GM12878 (cell line): ENCODE results near the gene UBXN11. TPM values are rescaled to one million over a fixed set of nuclear protein-coding genes. Genes with fewer than 3 reads are reported as not detected.

ENCODE experiments used
- ASH2L ChIP-seq: fragments of 300-600, 200-600 bp; sonication (generic); IDR thresholded peaks from 2 replicates; pipeline ENCODE4 v1.6.1; 2017; ENCODE audit warnings: low read depth, mild to moderate bottlenecking, borderline replicate concordance
- BACH1 ChIP-seq: fragments of 450-650 bp; IDR thresholded peaks from 2 replicates; pipeline ENCODE4 v1.6.1; 2017; ENCODE audit warnings: mild to moderate bottlenecking, borderline replicate concordance
- BCL11A ChIP-seq: IDR thresholded peaks from 2 replicates; pipeline ENCODE4 v1.6.1; 2011; ENCODE audit warnings: low read depth, low read length
- CBFB ChIP-seq: IDR thresholded peaks from 2 replicates; pipeline ENCODE4 v1.6.1; 2016; ENCODE audit warnings: antibody characterized with exemption, low read depth
- CHD4 ChIP-seq: fragments of 200-600 bp; sonication (generic); IDR thresholded peaks from 2 replicates; pipeline ENCODE4 v1.6.1; 2016; ENCODE audit warnings: mild to moderate bottlenecking
- EED ChIP-seq: sonication (generic); IDR thresholded peaks from 2 replicates; pipeline ENCODE4 v1.6.1; 2016; ENCODE audit warnings: antibody characterized with exemption, low read depth
- FOS ChIP-seq: IDR thresholded peaks from 3 replicates; pipeline ENCODE4 v1.6.1; 2011; ENCODE audit warnings: borderline replicate concordance; ENCODE audit not compliant: insufficient read length; ENCODE audit errors: extremely low read depth
- FOXM1 ChIP-seq: IDR thresholded peaks from 2 replicates; pipeline ENCODE4 v1.6.1; 2012; ENCODE audit warnings: low read depth, mild to moderate bottlenecking, inconsistent platforms, low read length, moderate library complexity
- HDAC6 ChIP-seq: fragments of 200-600 bp; sonication (generic); IDR thresholded peaks from one replicate; pipeline ENCODE4 v1.8.0; 2017; ENCODE audit warnings: antibody characterized with exemption; ENCODE audit not compliant: unreplicated experiment
- KLF5 ChIP-seq: fragments of 450-650 bp; IDR thresholded peaks from 2 replicates; pipeline ENCODE4 v1.6.1; 2014; ENCODE audit warnings: mild to moderate bottlenecking; ENCODE audit not compliant: partially characterized antibody
- NFYA ChIP-seq: IDR thresholded peaks from 2 replicates; pipeline ENCODE4 v1.6.1; 2011; ENCODE audit warnings: low read depth, mild to moderate bottlenecking, low read length, improper control_type of control experiment, borderline replicate concordance
- POLR2AphosphoS2 ChIP-seq: IDR thresholded peaks from 2 replicates; pipeline ENCODE4 v1.6.1; 2011; ENCODE audit warnings: low read depth, mild to moderate bottlenecking, low read length, improper control_type of control experiment, moderate library complexity
- SIN3A ChIP-seq: IDR thresholded peaks from 2 replicates; pipeline ENCODE4 v1.6.1; 2012; ENCODE audit warnings: low read depth, low read length, improper control_type of control experiment
- SIX5 ChIP-seq: IDR thresholded peaks from 2 replicates; pipeline ENCODE4 v1.6.1; 2011; ENCODE audit warnings: mild to moderate bottlenecking, low read depth, low read length, moderate library complexity; ENCODE audit not compliant: severe bottlenecking
- SKIL ChIP-seq: fragments of 450-650 bp; IDR thresholded peaks from 2 replicates; pipeline ENCODE4 v1.6.1; 2017; ENCODE audit warnings: mild to moderate bottlenecking, low read depth, inconsistent platforms; ENCODE audit not compliant: poor library complexity, severe bottlenecking
- SMC3 ChIP-seq: IDR thresholded peaks from 2 replicates; pipeline ENCODE4 v1.6.1; 2011; ENCODE audit warnings: low read length, improper control_type of control experiment, borderline replicate concordance
- TARDBP ChIP-seq: IDR thresholded peaks from 2 replicates; pipeline ENCODE4 v1.6.1; 2016; ENCODE audit warnings: borderline replicate concordance
- ZNF384 ChIP-seq: IDR thresholded peaks from 2 replicates; pipeline ENCODE4 v1.6.1; 2012; ENCODE audit warnings: low read depth, mild to moderate bottlenecking, low read length, improper control_type of control experiment, borderline replicate concordance
- ZNF592 ChIP-seq: fragments of 450-650 bp; IDR thresholded peaks from 2 replicates; pipeline ENCODE4 v1.6.1; 2017; ENCODE audit warnings: mild to moderate bottlenecking, moderate library complexity
- polyA plus RNA-seq, 11 experiments: library from polyadenylated mRNA; depleted of rRNA in 4 of 11; unstranded in 6 of 11; stranded (reverse) in 5 of 11; fragments of >200 nt; fragmentation: Nextera tagmentation in 4 of 11; fragmentation: Illumina TruSeq in 1 of 11; extraction: Ambion mirVana in 4 of 11; extraction: Trizol in 1 of 11; gene quantifications; 1 replicate in 1 of 11; 2 replicates in 10 of 11; pipeline versions ENCODE4 v1.2.1 to v1.2.3, GENCODE V29; 2011 to 2016; ENCODE audit warnings: inconsistent platforms in 2 of 11, missing spikeins in 2 of 11, low read depth in 1 of 11
- total RNA-seq, 4 experiments: library from RNA; depleted of rRNA in 3 of 4; stranded (reverse); fragments of >200 nt in 3 of 4; fragmentation: Illumina TruSeq in 1 of 4; extraction: Trizol in 1 of 4; gene quantifications; 2 replicates each; pipeline versions ENCODE4 v1.2.1 to v1.2.3, GENCODE V29; 2013 to 2021
- TF ChIP-seq, protein P1 (sequence below): fragments of 450-650 bp; IDR thresholded peaks from 2 replicates; pipeline ENCODE4 v1.6.1; 2014; ENCODE audit warnings: mild to moderate bottlenecking
- TF ChIP-seq, protein P2 (sequence below): IDR thresholded peaks from 2 replicates; pipeline ENCODE4 v1.6.1; 2011; ENCODE audit warnings: borderline replicate concordance, low read depth, mild to moderate bottlenecking, moderate library complexity, low read length; ENCODE audit not compliant: insufficient read depth, poor library complexity, severe bottlenecking

UBXN11 gene
- total and polyA plus RNA-seq, 10 of the 15 experiments (the other 5 are each of a cell fraction or from before 2014, with no cell fraction given): 0.32 to 34.4 (median 9.6) TPM

DNA sequence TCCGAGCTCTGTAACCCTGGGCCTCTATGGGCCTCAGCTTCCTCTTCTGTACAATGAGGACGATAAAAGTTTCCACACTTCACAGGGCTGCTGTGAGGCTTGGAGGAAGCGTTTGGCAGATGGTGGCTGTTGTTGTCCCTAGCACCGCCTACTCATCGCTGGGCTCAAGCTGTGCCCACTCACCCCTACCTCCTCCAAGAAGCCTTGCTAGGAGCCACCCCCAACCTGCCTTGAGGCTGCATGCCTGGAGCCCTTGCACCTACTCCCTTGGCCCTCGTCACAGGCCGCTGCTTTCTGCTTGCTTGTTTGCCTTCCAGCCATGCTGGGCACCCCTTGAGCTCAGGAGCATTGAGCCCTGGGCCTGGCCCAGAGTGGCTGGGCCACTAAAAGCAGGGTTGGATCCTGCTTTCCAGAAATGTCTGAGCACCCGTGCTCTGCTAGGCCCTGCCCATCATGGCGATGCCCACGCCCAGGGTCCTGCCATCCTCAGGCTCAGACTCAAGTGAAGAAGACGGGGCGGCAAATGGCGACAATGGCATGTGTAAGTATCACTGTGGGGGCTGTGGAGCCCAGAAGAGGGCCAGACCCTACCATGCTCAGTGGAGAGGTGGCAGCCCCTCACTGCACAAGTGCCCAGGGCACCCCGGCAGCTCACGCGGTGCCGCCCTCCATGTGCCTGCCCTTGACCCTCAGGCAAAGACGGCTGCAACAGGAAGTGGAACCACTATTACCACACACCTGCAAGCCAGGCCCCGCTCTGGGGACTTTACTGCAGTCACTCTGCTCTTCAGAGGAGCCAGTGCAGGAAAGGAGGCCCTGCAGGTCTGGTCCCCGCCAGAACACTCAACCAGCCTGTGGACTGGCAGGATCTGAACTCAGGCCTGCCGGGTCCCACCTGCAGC, 17.0 kb downstream of the UBXN11 start (continued):
- TF ChIP-seq, protein P1, sequence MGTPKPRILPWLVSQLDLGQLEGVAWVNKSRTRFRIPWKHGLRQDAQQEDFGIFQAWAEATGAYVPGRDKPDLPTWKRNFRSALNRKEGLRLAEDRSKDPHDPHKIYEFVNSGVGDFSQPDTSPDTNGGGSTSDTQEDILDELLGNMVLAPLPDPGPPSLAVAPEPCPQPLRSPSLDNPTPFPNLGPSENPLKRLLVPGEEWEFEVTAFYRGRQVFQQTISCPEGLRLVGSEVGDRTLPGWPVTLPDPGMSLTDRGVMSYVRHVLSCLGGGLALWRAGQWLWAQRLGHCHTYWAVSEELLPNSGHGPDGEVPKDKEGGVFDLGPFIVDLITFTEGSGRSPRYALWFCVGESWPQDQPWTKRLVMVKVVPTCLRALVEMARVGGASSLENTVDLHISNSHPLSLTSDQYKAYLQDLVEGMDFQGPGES: no peak
- TF ChIP-seq ASH2L (no peak), HDAC6 (no peak), SMC3 (no peak), FOS (no peak), BCL11A (no peak), ZNF384 (no peak), CBFB (no peak), TARDBP (no peak), SKIL (no peak), KLF5 (no peak), ZNF592 (peak; percentile 36; the same call in 1 of the 2 replicates), SIX5 (no peak), FOXM1 (no peak), BACH1 (peak; percentile 20; the same call in 1 of the 2 replicates), POLR2AphosphoS2 (no peak), EED (no peak), CHD4 (no peak), SIN3A (no peak), NFYA (no peak)
- TF ChIP-seq, protein P2, sequence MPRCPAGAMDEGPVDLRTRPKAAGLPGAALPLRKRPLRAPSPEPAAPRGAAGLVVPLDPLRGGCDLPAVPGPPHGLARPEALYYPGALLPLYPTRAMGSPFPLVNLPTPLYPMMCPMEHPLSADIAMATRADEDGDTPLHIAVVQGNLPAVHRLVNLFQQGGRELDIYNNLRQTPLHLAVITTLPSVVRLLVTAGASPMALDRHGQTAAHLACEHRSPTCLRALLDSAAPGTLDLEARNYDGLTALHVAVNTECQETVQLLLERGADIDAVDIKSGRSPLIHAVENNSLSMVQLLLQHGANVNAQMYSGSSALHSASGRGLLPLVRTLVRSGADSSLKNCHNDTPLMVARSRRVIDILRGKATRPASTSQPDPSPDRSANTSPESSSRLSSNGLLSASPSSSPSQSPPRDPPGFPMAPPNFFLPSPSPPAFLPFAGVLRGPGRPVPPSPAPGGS: no peak
